ENCODE results near the gene EFHC1. TPM values are rescaled to one million over a fixed set of nuclear protein-coding genes. Genes with fewer than 3 reads are reported as not detected.

The EFHC1 gene
- total RNA-seq, 4 donors from 2014 or later = 14.0 to 63.0 (median 27.6) TPM

DNA sequence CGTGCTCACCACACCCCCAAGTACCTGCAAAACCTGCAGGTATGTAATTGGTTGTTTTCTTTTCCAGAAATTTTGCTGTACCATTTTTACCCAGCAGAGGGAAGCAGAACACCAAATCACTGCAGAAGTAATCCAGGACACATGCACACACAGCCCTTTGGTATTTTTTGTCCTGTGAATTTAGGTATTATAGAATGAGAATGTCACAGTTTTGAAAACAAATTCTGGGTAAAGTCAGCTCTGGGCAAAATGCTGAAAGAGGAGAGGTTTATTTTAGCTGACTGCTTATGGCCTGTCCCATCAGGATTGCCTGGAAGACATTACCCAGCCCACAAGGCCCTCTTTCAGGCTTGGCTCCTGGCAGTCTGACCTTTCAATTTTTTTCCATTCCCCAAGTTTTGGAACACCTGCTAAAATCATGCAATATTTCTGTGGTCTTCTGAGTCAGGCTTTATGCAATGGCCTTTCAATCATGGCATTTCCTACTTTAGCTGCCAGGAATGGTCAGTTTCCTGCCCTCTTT is 3.5 kb upstream of the EFHC1 start:
- TF ChIP-seq POLR2AphosphoS5 (IDR thresholded peaks at IDR 0.05) (no peak), CTCF (IDR thresholded peaks at IDR 0.05) (peak; percentile 68 to 80), EP300 (IDR thresholded peaks at IDR 0.05) (no peak), POLR2A (IDR thresholded peaks at IDR 0.05) (no peak)
- 7% methylated on average over 1 of the region's 1 CpG for WGBS
- peaks cover 13% of the 10 kb centered on the region for H3K4me1 ChIP-seq
- no peak for DNase-seq (ENCODE audit: low spot score in 2 of 2)
- no peak overlapping the region for H3K27ac ChIP-seq
- no peaks in the 10 kb centered on the region for H3K27me3 ChIP-seq
- no peaks in the 10 kb centered on the region for H3K9me3 ChIP-seq
- no peak overlapping the region for H3K4me3 ChIP-seq
- no peaks in the 10 kb centered on the region for H3K36me3 ChIP-seq

DNA sequence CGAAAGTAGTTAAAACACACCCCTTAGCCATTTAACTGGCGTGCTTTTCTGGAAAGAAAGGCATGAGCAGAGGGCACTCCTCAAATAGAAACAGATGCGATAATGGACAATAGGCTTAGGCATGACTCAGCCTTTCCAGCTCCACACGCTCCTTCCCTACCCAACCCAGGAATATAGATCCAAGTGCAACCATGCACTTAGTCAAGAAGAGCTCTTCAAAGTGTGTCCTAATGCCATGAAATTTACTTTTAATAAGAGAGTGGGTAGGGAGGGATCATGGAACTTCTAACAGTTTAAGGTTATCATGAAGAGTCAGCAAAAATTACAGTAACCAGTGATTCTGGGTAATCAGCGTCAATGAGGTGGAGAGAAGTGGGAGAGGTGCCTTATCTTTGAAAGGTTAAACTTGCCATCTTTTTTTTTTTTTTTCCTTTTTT is 2.4 kb upstream of the EFHC1 start:
- Histone ChIP-seq H3K4me1 (peaks cover 13% of the 10 kb centered on the region), H3K36me3 (no peaks in the 10 kb centered on the region), H3K9me3 (no peaks in the 10 kb centered on the region), H3K27me3 (no peaks in the 10 kb centered on the region), H3K4me3 (no peak overlapping the region), H3K27ac (no peak overlapping the region)
- no peak for TF ChIP-seq POLR2A (IDR thresholded peaks at IDR 0.05)
- TF ChIP-seq CTCF (IDR thresholded peaks at IDR 0.05) = no peak
- no peak for TF ChIP-seq POLR2AphosphoS5 (IDR thresholded peaks at IDR 0.05)
- TF ChIP-seq EP300 (IDR thresholded peaks at IDR 0.05) = no peak
- no peak for DNase-seq (ENCODE audit: low spot score in 2 of 2)
- WGBS = 69% methylated on average over 5 of the region's 5 CpGs

- Histone ChIP-seq H3K36me3 (no peaks in the 10 kb centered on the region), H3K27ac (no peak overlapping the region), H3K4me1 (peaks cover 13% of the 10 kb centered on the region), H3K9me3 (no peaks in the 10 kb centered on the region), H3K27me3 (no peaks in the 10 kb centered on the region), H3K4me3 (no peak overlapping the region)
- DNase-seq (ENCODE audit: low spot score in 2 of 2) = no peak
- WGBS = 72% methylated on average over 2 of the region's 2 CpGs
- TF ChIP-seq POLR2AphosphoS5 (IDR thresholded peaks at IDR 0.05) (no peak), POLR2A (IDR thresholded peaks at IDR 0.05) (no peak), EP300 (IDR thresholded peaks at IDR 0.05) (no peak), CTCF (IDR thresholded peaks at IDR 0.05) (no peak)
These were observed 1.5 kb upstream of the EFHC1 start for GRCh38 chr6:52418606-52419005.

GRCh38 chr6:52420668-52421358 is 671 bp downstream of the EFHC1 start:
- Histone ChIP-seq H3K27me3 (no peaks in the 10 kb centered on the region), H3K4me1 (peaks cover 13% of the 10 kb centered on the region), H3K9me3 (no peaks in the 10 kb centered on the region), H3K27ac (peak overlapping the region; percentile 80), H3K4me3 (peak overlapping the region; percentile 80), H3K36me3 (peaks cover 3% of the 10 kb centered on the region)
- WGBS = 5% methylated on average over 21 of the region's 21 CpGs
- TF ChIP-seq EP300 (IDR thresholded peaks at IDR 0.05) (no peak), POLR2AphosphoS5 (IDR thresholded peaks at IDR 0.05) (no peak), POLR2A (IDR thresholded peaks at IDR 0.05) (no peak)
- no peak for DNase-seq (ENCODE audit: low spot score in 2 of 2)

DNA sequence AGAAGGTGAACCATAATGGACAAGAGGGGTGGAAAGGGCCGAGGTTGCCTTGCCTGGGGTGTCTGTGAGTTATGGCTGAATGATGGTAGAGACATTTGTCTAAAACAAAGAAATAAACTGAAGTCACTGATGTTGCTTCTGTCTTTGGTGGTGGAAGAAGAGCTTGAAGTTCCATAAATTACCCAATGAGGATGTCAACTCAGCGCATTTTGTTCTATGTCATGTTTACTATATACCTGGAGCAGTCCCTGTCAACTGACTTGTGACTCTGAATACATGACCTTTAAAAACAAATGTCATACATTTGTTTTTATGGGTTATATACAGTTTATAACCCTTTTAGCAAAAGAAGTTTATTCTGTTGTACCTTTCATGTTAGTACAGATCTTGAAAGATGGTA is 2.0 kb downstream of the EFHC1 start:
- Histone ChIP-seq H3K4me3 (no peak overlapping the region), H3K27ac (no peak overlapping the region), H3K9me3 (no peaks in the 10 kb centered on the region), H3K36me3 (peaks cover 6% of the 10 kb centered on the region), H3K4me1 (peaks cover 13% of the 10 kb centered on the region), H3K27me3 (no peaks in the 10 kb centered on the region)
- 92% methylated on average over 2 of the region's 2 CpGs for WGBS
- no peak for DNase-seq (ENCODE audit: low spot score in 2 of 2)
- TF ChIP-seq POLR2AphosphoS5 (IDR thresholded peaks at IDR 0.05) = no peak
- TF ChIP-seq CTCF (IDR thresholded peaks at IDR 0.05) = no peak
- TF ChIP-seq EP300 (IDR thresholded peaks at IDR 0.05) = no peak
- no peak for TF ChIP-seq POLR2A (IDR thresholded peaks at IDR 0.05)
